Ectodermal cell (in vitro differentiated cells): ENCODE data around the gene PID1.

Experiments used
- H3K27ac ChIP-seq: 2 replicates; pipeline ENCODE4 v1.7.0; 2013; ENCODE audit warnings: mild to moderate bottlenecking, low read depth, low read length; ENCODE audit not compliant: insufficient read depth, poor library complexity, severe bottlenecking
- H3K27me3 ChIP-seq: 2 replicates; pipeline ENCODE4 v1.7.0; 2013; ENCODE audit warnings: mild to moderate bottlenecking, low read length; ENCODE audit not compliant: insufficient read depth, control insufficient read depth, poor library complexity, severe bottlenecking
- H3K36me3 ChIP-seq: one replicate; pipeline ENCODE4 v1.7.0; 2013; ENCODE audit warnings: low read length; ENCODE audit not compliant: control insufficient read depth, insufficient read depth
- H3K4me1 ChIP-seq: one replicate; pipeline ENCODE4 v1.7.0; 2013; ENCODE audit warnings: low read length; ENCODE audit not compliant: control insufficient read depth, insufficient read depth
- H3K4me3 ChIP-seq: 2 replicates; pipeline ENCODE4 v1.7.0; 2013; ENCODE audit warnings: low read depth, low read length, control low read depth; ENCODE audit not compliant: insufficient read depth
- H3K9me3 ChIP-seq: 2 replicates; pipeline ENCODE4 v1.7.0; 2013; ENCODE audit warnings: mild to moderate bottlenecking, low read length, moderate library complexity; ENCODE audit not compliant: control insufficient read depth
- WGBS, 2 experiments: methylation state at CpG; one replicate each; pipeline ENCODE4 v1.1.7; 2013; ENCODE audit warnings: missing lambda C conversion rate in 2 of 2; 5-methylcytosine and 5-hydroxymethylcytosine counted together

PID1 gene

GRCh38 chr2:229175497-229175863, 95.6 kb downstream of the PID1 start:
- WGBS, 2 experiments = 97 to 98% methylated on average over 1 of the region's 1 CpG
- Histone ChIP-seq H3K27ac (no peak overlapping the region), H3K9me3 (no peaks in the 10 kb centered on the region), H3K4me1 (no peaks in the 10 kb centered on the region), H3K27me3 (no peaks in the 10 kb centered on the region), H3K36me3 (no peaks in the 10 kb centered on the region), H3K4me3 (no peak overlapping the region)

GRCh38 chr2:229174794-229175496, 96.1 kb downstream of the PID1 start:
- no peak overlapping the region for H3K27ac ChIP-seq
- no peak overlapping the region for H3K4me3 ChIP-seq
- 77 to 86% methylated on average over 4 of the region's 4 CpGs for WGBS, 2 experiments

GRCh38 chr2:229173825-229174359, 97.2 kb downstream of the PID1 start:
- no CpG with 5 or more reads among the region's 3 CpGs for WGBS, 2 experiments
- no peaks in the 10 kb centered on the region for H3K4me1 ChIP-seq
- no peaks in the 10 kb centered on the region for H3K36me3 ChIP-seq
- H3K9me3 ChIP-seq = no peaks in the 10 kb centered on the region
- H3K27me3 ChIP-seq = no peaks in the 10 kb centered on the region
- H3K4me3 ChIP-seq = no peak overlapping the region
- H3K27ac ChIP-seq = no peak overlapping the region

More at GRCh38 chr2:229174794-229175496, 96.1 kb downstream of the PID1 start:
- Histone ChIP-seq H3K27me3 (no peaks in the 10 kb centered on the region), H3K9me3 (no peaks in the 10 kb centered on the region), H3K36me3 (no peaks in the 10 kb centered on the region), H3K4me1 (no peaks in the 10 kb centered on the region)

- H3K27ac ChIP-seq = no peak overlapping the region
- no peak overlapping the region for H3K4me3 ChIP-seq
- 91 to 92% methylated on average over 3 of the region's 3 CpGs for WGBS, 2 experiments
- H3K36me3 ChIP-seq = no peaks in the 10 kb centered on the region
- no peaks in the 10 kb centered on the region for H3K27me3 ChIP-seq
- no peaks in the 10 kb centered on the region for H3K4me1 ChIP-seq
- no peaks in the 10 kb centered on the region for H3K9me3 ChIP-seq
These were observed 100.2 kb downstream of the PID1 start for GRCh38 chr2:229170916-229171315.

GRCh38 chr2:229170171-229170570, 100.9 kb downstream of the PID1 start:
- H3K4me3 ChIP-seq = no peak overlapping the region
- 87 to 99% methylated on average over 2 of the region's 2 CpGs for WGBS, 2 experiments
- H3K9me3 ChIP-seq = no peaks in the 10 kb centered on the region
- H3K27me3 ChIP-seq = no peaks in the 10 kb centered on the region
- no peaks in the 10 kb centered on the region for H3K4me1 ChIP-seq
- H3K36me3 ChIP-seq = no peaks in the 10 kb centered on the region
- no peak overlapping the region for H3K27ac ChIP-seq

GRCh38 chr2:229169751-229170150, 101.3 kb downstream of the PID1 start:
- H3K36me3 ChIP-seq = no peaks in the 10 kb centered on the region
- H3K4me3 ChIP-seq = no peak overlapping the region
- 93% methylated on average over 6 of the region's 6 CpGs for WGBS, 2 experiments
- H3K27me3 ChIP-seq = no peaks in the 10 kb centered on the region
- no peaks in the 10 kb centered on the region for H3K9me3 ChIP-seq
- no peaks in the 10 kb centered on the region for H3K4me1 ChIP-seq
- no peak overlapping the region for H3K27ac ChIP-seq

GRCh38 chr2:229164545-229165249, 106.4 kb downstream of the PID1 start:
- no peaks in the 10 kb centered on the region for H3K27me3 ChIP-seq
- H3K27ac ChIP-seq = no peak overlapping the region
- WGBS, 2 experiments = 89 to 94% methylated on average over 2 of the region's 2 CpGs
- no peak overlapping the region for H3K4me3 ChIP-seq
- H3K9me3 ChIP-seq = no peaks in the 10 kb centered on the region
- no peaks in the 10 kb centered on the region for H3K36me3 ChIP-seq
- no peaks in the 10 kb centered on the region for H3K4me1 ChIP-seq

- no peaks in the 10 kb centered on the region for H3K27me3 ChIP-seq
- H3K4me1 ChIP-seq = no peaks in the 10 kb centered on the region
- H3K27ac ChIP-seq = no peak overlapping the region
- WGBS, 2 experiments = 83 to 90% methylated on average over 2 of the region's 2 CpGs
- H3K9me3 ChIP-seq = no peaks in the 10 kb centered on the region
- H3K36me3 ChIP-seq = no peaks in the 10 kb centered on the region
- no peak overlapping the region for H3K4me3 ChIP-seq
These were observed 107.2 kb downstream of the PID1 start for GRCh38 chr2:229163893-229164292.

GRCh38 chr2:229162015-229162414, 109.1 kb downstream of the PID1 start:
- H3K27ac ChIP-seq = no peak overlapping the region
- 97% methylated on average over 4 of the region's 4 CpGs for WGBS, 2 experiments
- no peak overlapping the region for H3K4me3 ChIP-seq
- H3K27me3 ChIP-seq = no peaks in the 10 kb centered on the region
- H3K9me3 ChIP-seq = no peaks in the 10 kb centered on the region
- H3K4me1 ChIP-seq = no peaks in the 10 kb centered on the region
- no peaks in the 10 kb centered on the region for H3K36me3 ChIP-seq

- H3K36me3 ChIP-seq = no peaks in the 10 kb centered on the region
- WGBS, 2 experiments = 90 to 96% methylated on average over 2 of the region's 2 CpGs
- no peaks in the 10 kb centered on the region for H3K4me1 ChIP-seq
- no peak overlapping the region for H3K4me3 ChIP-seq
- H3K9me3 ChIP-seq = no peaks in the 10 kb centered on the region
- no peaks in the 10 kb centered on the region for H3K27me3 ChIP-seq
- no peak overlapping the region for H3K27ac ChIP-seq
These were observed 110.1 kb downstream of the PID1 start for GRCh38 chr2:229160984-229161383.
